H9 (cell line): ENCODE data around the gene CHCT1. TPM values are rescaled to one million over a fixed set of nuclear protein-coding genes. Genes with fewer than 3 reads are reported as not detected.

Experiments
- DNase-seq: peaks from one replicate; pipeline ENCODE4 v3.0.0-alpha.2; 2017
- H2AFZ ChIP-seq: one replicate; pipeline ENCODE4 v1.6.1; 2013; ENCODE audit warnings: mild to moderate bottlenecking, low read length, control low read depth, moderate library complexity
- H2AK5ac ChIP-seq: 2 replicates; pipeline ENCODE4 v1.6.1; 2013; ENCODE audit warnings: low read length, control low read depth, mixed read lengths; ENCODE audit not compliant: insufficient read length
- H2BK120ac ChIP-seq: one replicate; pipeline ENCODE4 v1.6.1; 2013; ENCODE audit warnings: low read depth, mild to moderate bottlenecking, low read length, control low read depth, inconsistent platforms; ENCODE audit not compliant: poor library complexity, severe bottlenecking
- H2BK12ac ChIP-seq: 2 replicates; pipeline ENCODE4 v1.6.1; 2013; ENCODE audit warnings: low read length, control low read depth, mixed read lengths, low read depth; ENCODE audit not compliant: insufficient read length
- H2BK15ac ChIP-seq: 2 replicates; pipeline ENCODE4 v1.6.1; 2013; ENCODE audit warnings: low read depth, low read length, control low read depth
- H2BK20ac ChIP-seq: one replicate; pipeline ENCODE4 v1.6.1; 2013; ENCODE audit warnings: low read depth, mild to moderate bottlenecking, low read length, control low read depth, inconsistent platforms; ENCODE audit not compliant: poor library complexity, severe bottlenecking
- H2BK5ac ChIP-seq: 2 replicates; pipeline ENCODE4 v1.6.1; 2013; ENCODE audit warnings: low read length, control low read depth, mixed read lengths; ENCODE audit not compliant: insufficient read length
- H3K14ac ChIP-seq: 2 replicates; pipeline ENCODE4 v1.6.1; 2013; ENCODE audit warnings: low read length, control low read depth; ENCODE audit not compliant: insufficient read depth
- H3K18ac ChIP-seq: 2 replicates; pipeline ENCODE4 v1.6.1; 2013; ENCODE audit warnings: low read depth, mild to moderate bottlenecking, mixed read lengths, low read length, control low read depth; ENCODE audit not compliant: insufficient read length
- H3K23ac ChIP-seq: 2 replicates; pipeline ENCODE4 v1.6.1; 2013; ENCODE audit warnings: low read length, control low read depth, mixed read lengths, low read depth; ENCODE audit not compliant: insufficient read length
- H3K23me2 ChIP-seq: 2 replicates; pipeline ENCODE4 v1.6.1; 2013; ENCODE audit warnings: low read depth, mild to moderate bottlenecking, mixed read lengths, low read length, control low read depth; ENCODE audit not compliant: insufficient read length, poor library complexity, severe bottlenecking
- H3K27ac ChIP-seq: 2 replicates; pipeline ENCODE4 v1.5.1; 2013; ENCODE audit warnings: low read length, control low read depth, mixed read lengths, low read depth; ENCODE audit not compliant: insufficient read length
- H3K27me3 ChIP-seq: 2 replicates; pipeline ENCODE4 v1.6.1; 2013; ENCODE audit warnings: low read length, control low read depth, inconsistent platforms; ENCODE audit not compliant: insufficient read depth
- H3K4ac ChIP-seq: 2 replicates; pipeline ENCODE4 v1.6.1; 2013; ENCODE audit warnings: low read depth, mild to moderate bottlenecking, control low read depth, inconsistent platforms, low read length, moderate library complexity
- H3K4me1 ChIP-seq: 2 replicates; pipeline ENCODE4 v1.6.1; 2013; ENCODE audit warnings: low read length, control low read depth, inconsistent platforms; ENCODE audit not compliant: insufficient read depth
- H3K4me2 ChIP-seq: 2 replicates; pipeline ENCODE4 v1.6.1; 2013; ENCODE audit warnings: low read length, control low read depth, mixed read lengths; ENCODE audit not compliant: insufficient read length, insufficient read depth
- H3K56ac ChIP-seq: 2 replicates; pipeline ENCODE4 v1.6.1; 2013; ENCODE audit warnings: low read depth, mild to moderate bottlenecking, mixed read lengths, low read length, control low read depth; ENCODE audit not compliant: insufficient read length
- H3K79me1 ChIP-seq: 2 replicates; pipeline ENCODE4 v1.6.1; 2013; ENCODE audit warnings: low read depth, mild to moderate bottlenecking, moderate library complexity, low read length, control low read depth, inconsistent platforms; ENCODE audit not compliant: insufficient read depth, poor library complexity, severe bottlenecking
- H3K79me2 ChIP-seq: 2 replicates; pipeline ENCODE4 v1.6.1; 2013; ENCODE audit warnings: low read length, control low read depth, inconsistent platforms; ENCODE audit not compliant: insufficient read depth
- H3K9ac ChIP-seq: 2 replicates; pipeline ENCODE4 v1.6.1; 2013; ENCODE audit warnings: low read length, control low read depth, mixed read lengths; ENCODE audit not compliant: insufficient read length; ENCODE audit errors: extremely low read depth
- H3K9me3 ChIP-seq: one replicate; pipeline ENCODE4 v1.6.1; 2013; ENCODE audit warnings: low read depth, low read length, inconsistent platforms; ENCODE audit not compliant: control insufficient read depth
- H3T11ph ChIP-seq: one replicate; pipeline ENCODE4 v1.6.1; 2013; ENCODE audit warnings: mild to moderate bottlenecking, low read length, control low read depth, inconsistent platforms
- H4K20me1 ChIP-seq: one replicate; pipeline ENCODE4 v1.6.1; 2013; ENCODE audit not compliant: control insufficient read depth, insufficient read length, insufficient read depth
- H4K5ac ChIP-seq: 2 replicates; pipeline ENCODE4 v1.6.1; 2013; ENCODE audit warnings: low read depth, mild to moderate bottlenecking, mixed read lengths, low read length, control low read depth; ENCODE audit not compliant: insufficient read length
- H4K8ac ChIP-seq: replicated peaks from 2 replicates; pipeline ENCODE4 v1.6.1; 2013; ENCODE audit warnings: low read length, control low read depth, mixed read lengths, low read depth; ENCODE audit not compliant: insufficient read length
- H4K91ac ChIP-seq: 2 replicates; pipeline ENCODE4 v1.6.1; 2013; ENCODE audit warnings: low read depth, mild to moderate bottlenecking, moderate library complexity, mixed read lengths, low read length, control low read depth; ENCODE audit not compliant: insufficient read length
- H3K27ac Mint-ChIP-seq, 3 experiments: 2 replicates in 2 of 3; 3 replicates in 1 of 3; pipeline ENCODE4 v1.8.0; 2020 to 2021; ENCODE audit warnings: mixed read lengths in 3 of 3, mild to moderate bottlenecking in 1 of 3, moderate library complexity in 1 of 3
- H3K27me3 Mint-ChIP-seq: 2 replicates; pipeline ENCODE4 v1.8.0; 2021; ENCODE audit warnings: low read depth, mild to moderate bottlenecking, moderate library complexity, mixed read lengths
- H3K36me3 Mint-ChIP-seq, 3 experiments: 2 replicates in 2 of 3; 3 replicates in 1 of 3; pipeline ENCODE4 v1.8.0; 2020 to 2021; ENCODE audit warnings: low read depth in 3 of 3, mixed read lengths in 3 of 3; ENCODE audit not compliant: insufficient read depth in 1 of 3
- H3K4me1 Mint-ChIP-seq, 2 experiments: 2 replicates each; pipeline ENCODE4 v1.8.0; 2020; ENCODE audit warnings: mixed read lengths in 2 of 2
- H3K4me3 Mint-ChIP-seq, 2 experiments: 2 replicates in 1 of 2; 3 replicates in 1 of 2; pipeline ENCODE4 v1.8.0; 2020 to 2021; ENCODE audit warnings: mild to moderate bottlenecking in 2 of 2, mixed read lengths in 2 of 2, moderate library complexity in 1 of 2
- H3K9me3 Mint-ChIP-seq, 2 experiments: 2 replicates in 1 of 2; 3 replicates in 1 of 2; pipeline ENCODE4 v1.8.0; 2020; ENCODE audit warnings: mild to moderate bottlenecking in 2 of 2, mixed read lengths in 2 of 2, moderate library complexity in 1 of 2
- total RNA-seq: library from RNA; stranded (reverse); gene quantifications from 2 replicates; pipeline ENCODE4 v1.2.1, GENCODE V29; 2021
- TF ChIP-seq, protein P1 (sequence below): fragments of 200-600 bp; sonication (generic); conservative IDR thresholded peaks from 3 replicates; pipeline ENCODE4 v1.8.0; 2021; ENCODE audit warnings: antibody characterized with exemption, mild to moderate bottlenecking

CHCT1 gene
- total RNA-seq, 1 experiment from 2014 or later = not detected

DNA sequence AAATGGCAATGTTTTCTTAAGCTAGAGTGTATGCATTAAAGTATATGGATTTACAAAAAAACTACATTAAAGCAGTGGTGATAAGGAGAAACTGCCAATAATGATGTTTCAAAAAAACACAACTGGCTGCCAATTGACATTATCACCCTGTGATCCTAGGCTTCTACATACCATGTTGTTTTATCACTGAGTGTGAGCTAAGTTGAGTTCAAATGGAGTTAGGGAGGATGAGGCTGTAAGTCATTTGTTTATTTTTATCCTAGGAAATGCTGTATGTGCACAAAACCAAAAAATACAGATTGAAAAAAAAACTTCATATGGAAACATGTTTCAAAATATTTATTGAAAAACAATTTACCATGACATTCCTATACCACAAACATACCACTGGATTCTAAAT, 22.9 kb downstream of the CHCT1 start:
- Histone ChIP-seq H3K56ac (no peak overlapping the region), H4K91ac (no peak overlapping the region), H2BK15ac (no peak overlapping the region), H3K79me1 (no peaks in the 10 kb centered on the region), H3K27ac (no peak overlapping the region), H3K4ac (no peak overlapping the region), H3K23ac (no peak overlapping the region), H3K4me1 (no peaks in the 10 kb centered on the region), H2AFZ (no peak overlapping the region), H2BK12ac (no peak overlapping the region), H3K23me2 (no peaks in the 10 kb centered on the region), H3K4me2 (no peak overlapping the region), H3T11ph (no peak overlapping the region), H4K20me1 (no peaks in the 10 kb centered on the region), H2BK20ac (no peak overlapping the region), H3K79me2 (no peaks in the 10 kb centered on the region), H3K14ac (no peak overlapping the region), H4K5ac (no peak overlapping the region), H2BK5ac (no peak overlapping the region), H3K27me3 (no peaks in the 10 kb centered on the region), H4K8ac (no peak overlapping the region), H3K9me3 (no peaks in the 10 kb centered on the region), H3K18ac (no peak overlapping the region), H3K9ac (no peak overlapping the region), H2AK5ac (no peak overlapping the region), H2BK120ac (no peak overlapping the region)
- Mint-ChIP-seq H3K36me3 (peaks cover 0 to 21% (median 19%) of the 10 kb centered on the region in 3 experiments; a peak in 5 of 7 replicates), H3K9me3 (peaks cover 3 to 8% of the 10 kb centered on the region in 2 experiments; a peak in 2 of 5 replicates), H3K27ac (no peak overlapping the region), H3K4me3 (no peak overlapping the region), H3K4me1 (no peaks in the 10 kb centered on the region; a peak in 1 of 4 replicates), H3K27me3 (no peaks in the 10 kb centered on the region; the same call in 1 of the 2 replicates)
- TF ChIP-seq, protein P1, sequence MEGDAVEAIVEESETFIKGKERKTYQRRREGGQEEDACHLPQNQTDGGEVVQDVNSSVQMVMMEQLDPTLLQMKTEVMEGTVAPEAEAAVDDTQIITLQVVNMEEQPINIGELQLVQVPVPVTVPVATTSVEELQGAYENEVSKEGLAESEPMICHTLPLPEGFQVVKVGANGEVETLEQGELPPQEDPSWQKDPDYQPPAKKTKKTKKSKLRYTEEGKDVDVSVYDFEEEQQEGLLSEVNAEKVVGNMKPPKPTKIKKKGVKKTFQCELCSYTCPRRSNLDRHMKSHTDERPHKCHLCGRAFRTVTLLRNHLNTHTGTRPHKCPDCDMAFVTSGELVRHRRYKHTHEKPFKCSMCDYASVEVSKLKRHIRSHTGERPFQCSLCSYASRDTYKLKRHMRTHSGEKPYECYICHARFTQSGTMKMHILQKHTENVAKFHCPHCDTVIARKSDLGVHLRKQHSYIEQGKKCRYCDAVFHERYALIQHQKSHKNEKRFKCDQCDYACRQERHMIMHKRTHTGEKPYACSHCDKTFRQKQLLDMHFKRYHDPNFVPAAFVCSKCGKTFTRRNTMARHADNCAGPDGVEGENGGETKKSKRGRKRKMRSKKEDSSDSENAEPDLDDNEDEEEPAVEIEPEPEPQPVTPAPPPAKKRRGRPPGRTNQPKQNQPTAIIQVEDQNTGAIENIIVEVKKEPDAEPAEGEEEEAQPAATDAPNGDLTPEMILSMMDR = no peak
- DNase-seq = no peak
